Activated T-helper 1 cell treated with Interleukin-2 at 50 U/mL for 16 hours (primary cell): Measurements from ENCODE around the gene CORO2B.

Source experiments
- DNase-seq: peaks from one replicate; pipeline ENCODE4 v3.0.0-alpha.2; 2020; ENCODE audit warnings: low read depth

CORO2B gene

GRCh38 chr15:68608206-68608843 is 29.5 kb downstream of the CORO2B start:
- no peak for DNase-seq

DNA sequence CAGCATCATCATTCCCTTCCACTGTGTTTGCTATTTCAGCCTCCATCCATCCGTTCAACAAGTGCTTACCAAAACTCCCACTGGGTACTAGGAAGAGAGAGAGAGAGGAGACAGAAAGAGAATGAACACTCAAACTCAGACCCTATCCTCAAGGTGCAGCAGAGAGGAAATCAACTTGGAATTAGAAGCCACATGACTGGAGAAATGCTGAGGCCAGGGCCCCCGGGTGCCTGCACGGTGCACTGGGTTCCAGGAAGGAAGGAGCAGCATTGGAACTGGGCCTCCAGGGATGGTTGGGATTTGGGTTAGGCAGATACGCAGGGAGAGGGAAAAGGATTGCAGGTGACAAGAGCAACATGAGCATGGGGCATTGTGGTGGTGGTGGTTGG is 30.0 kb downstream of the CORO2B start:
- no peak for DNase-seq

DNA sequence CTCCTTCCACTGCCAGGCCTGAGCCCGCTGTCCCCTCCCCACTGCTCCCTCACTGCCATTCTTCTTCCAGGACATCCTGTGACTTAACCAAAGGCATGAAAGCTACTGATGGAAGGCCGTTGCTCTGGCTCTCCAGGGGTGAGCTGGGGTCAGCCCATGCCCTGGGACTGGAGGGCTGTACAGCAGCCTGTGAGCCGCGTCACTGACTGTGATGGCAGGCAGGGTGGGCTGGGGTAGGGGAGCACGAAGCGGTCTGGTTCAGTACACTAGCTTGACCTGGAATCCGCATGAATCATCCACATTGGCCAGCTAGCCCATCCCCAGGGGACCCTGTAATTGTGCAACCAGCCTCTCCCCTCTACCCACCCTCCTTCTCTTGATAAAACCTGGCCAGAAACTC is 30.8 kb downstream of the CORO2B start:
- no peak for DNase-seq

GRCh38 chr15:68610825-68611224 is 32.0 kb downstream of the CORO2B start:
- DNase-seq = no peak

GRCh38 chr15:68612503-68612902 is 33.7 kb downstream of the CORO2B start:
- no peak for DNase-seq

- no peak for DNase-seq
Observed at GRCh38 chr15:68612979-68613740, 34.4 kb downstream of the CORO2B start.

DNA sequence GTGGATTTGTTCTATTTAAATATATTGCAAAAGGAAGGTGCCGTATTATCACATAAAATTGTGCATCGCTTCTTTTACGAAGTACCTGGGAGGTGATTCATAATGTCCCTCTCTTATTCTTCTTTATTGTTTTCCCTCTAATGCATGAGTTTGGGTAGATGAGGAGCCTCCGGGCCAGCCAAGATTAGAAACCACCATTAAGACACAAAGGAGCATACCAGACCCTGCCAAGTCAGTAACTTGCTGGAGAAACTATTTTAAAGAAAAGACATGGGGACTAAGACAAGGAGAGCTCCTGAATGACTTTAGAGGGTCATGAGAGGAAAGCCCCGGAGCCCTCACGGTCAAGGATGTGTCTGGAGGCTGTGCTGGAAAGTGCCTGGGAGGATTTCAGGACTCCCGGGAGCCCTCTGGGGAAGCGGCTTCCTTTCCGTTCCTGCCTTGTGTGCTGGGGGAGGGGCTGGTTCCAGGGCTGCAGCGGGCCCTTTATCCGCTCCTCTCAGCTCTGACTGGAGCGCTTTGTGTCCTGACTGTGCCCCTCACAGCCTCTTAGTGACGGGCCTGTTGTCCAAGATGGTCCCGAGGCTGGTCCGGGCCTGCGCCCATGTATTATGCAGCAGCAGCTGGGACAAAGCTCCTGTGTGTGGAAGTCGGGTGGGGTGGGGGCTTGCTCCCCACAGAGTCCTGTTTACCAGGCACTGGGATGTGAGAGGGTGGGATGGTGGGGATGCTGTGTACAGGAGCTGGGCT is 35.7 kb downstream of the CORO2B start:
- no peak for DNase-seq

GRCh38 chr15:68615301-68615700 is 36.5 kb downstream of the CORO2B start:
- DNase-seq = no peak

- DNase-seq = no peak
Observed at GRCh38 chr15:68615811-68616210, 37.0 kb downstream of the CORO2B start.

- no peak for DNase-seq
Observed at GRCh38 chr15:68616397-68616796, 37.6 kb downstream of the CORO2B start.

- DNase-seq = no peak
Observed at GRCh38 chr15:68617001-68617400, 38.2 kb downstream of the CORO2B start.

GRCh38 chr15:68617777-68618176 is 39.0 kb downstream of the CORO2B start:
- no peak for DNase-seq

DNA sequence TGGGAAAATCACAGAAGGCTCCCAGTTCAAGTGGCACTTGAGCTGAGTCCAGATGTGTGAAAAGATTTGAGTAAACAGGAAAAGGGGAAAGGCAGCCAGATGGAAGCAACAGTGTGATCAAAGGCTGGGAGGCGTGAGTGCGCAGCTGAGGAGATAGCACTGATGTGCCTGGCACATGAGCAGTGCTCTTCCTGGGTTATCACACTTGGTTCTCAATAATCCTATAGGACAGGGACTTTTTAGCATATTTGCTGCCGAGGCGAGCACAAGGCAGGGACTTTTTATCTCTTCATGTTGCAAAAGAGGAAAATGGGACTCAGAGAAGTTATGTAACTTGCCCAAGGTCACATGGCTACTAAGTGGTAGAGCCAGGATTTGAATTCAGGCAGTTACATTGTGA is 39.6 kb downstream of the CORO2B start:
- no peak for DNase-seq

GRCh38 chr15:68618908-68619698 is 40.3 kb downstream of the CORO2B start:
- no peak for DNase-seq

- no peak for DNase-seq
Observed at GRCh38 chr15:68620721-68621527, 42.1 kb downstream of the CORO2B start.

- no peak for DNase-seq
Observed at GRCh38 chr15:68621535-68621934, 42.7 kb downstream of the CORO2B start.

- no peak for DNase-seq
Observed at GRCh38 chr15:68623301-68623892, 44.6 kb downstream of the CORO2B start.

GRCh38 chr15:68625853-68626252 is 47.1 kb downstream of the CORO2B start:
- DNase-seq = no peak

- DNase-seq = no peak
Observed at GRCh38 chr15:68626283-68626682, 47.5 kb downstream of the CORO2B start.

- no peak for DNase-seq
Observed at GRCh38 chr15:68626739-68627138, 47.9 kb downstream of the CORO2B start.

DNA sequence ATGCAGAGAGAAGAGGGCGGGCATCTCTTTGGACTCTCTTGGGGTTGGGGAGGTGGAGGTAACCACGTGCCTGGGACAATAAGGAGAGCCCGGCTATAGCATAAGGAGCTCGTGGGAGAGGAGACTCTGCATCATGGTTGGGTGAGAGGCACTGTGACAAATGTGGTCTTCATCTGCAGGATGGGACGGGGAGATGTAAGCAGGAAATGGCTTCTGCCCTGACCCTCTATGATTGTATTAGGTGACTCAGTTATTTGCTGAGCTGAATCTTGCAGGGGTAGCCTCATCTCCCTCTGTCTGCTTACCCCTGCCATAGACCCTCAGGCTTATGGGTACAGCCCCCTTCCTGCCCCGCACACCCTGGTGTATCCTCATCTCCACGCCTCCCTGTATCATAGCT is 48.7 kb downstream of the CORO2B start:
- DNase-seq = no peak
